DMS153 treated with DMSO at 0.1 percent for 48 hours (cell line): ENCODE measurements around the gene CD40LG.

Source experiments
- DNase-seq: peaks from one replicate; lab custom pipeline; 2025; ENCODE audit not compliant: unreplicated experiment; lab: John Stamatoyannopoulos, UW

Gene CD40LG

DNA sequence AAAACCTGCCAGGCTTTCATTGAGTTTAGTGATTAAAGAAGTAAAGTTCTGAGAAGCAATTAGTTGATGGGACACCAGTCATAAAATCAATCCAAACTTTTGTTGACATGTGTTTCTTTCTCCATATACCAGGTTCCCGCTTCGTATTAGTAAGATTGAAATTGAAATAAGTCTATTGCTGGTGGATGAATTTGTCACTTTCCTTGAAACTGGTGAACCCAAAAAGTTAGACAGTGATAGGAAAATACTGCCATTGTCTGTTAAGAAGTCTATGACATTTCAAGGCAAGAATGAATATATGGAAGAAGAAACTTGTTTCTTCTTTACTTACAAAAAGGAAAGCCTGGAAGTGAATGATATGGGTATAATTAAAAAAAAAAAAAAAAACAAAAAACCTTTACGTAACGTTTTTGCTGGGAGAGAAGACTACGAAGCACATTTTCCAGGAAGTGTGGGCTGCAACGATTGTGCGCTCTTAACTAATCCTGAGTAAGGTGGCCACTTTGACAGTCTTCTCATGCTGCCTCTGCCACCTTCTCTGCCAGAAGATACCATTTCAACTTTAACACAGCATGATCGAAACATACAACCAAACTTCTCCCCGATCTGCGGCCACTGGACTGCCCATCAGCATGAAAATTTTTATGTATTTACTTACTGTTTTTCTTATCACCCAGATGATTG lies at the start of gene CD40LG:
Gene CD40LG (plus strand): TSS at position 482 of the 684 bp plus-strand sequence. CDS start 91 bp downstream, at position 573.
- DNase-seq: no peak

DNA sequence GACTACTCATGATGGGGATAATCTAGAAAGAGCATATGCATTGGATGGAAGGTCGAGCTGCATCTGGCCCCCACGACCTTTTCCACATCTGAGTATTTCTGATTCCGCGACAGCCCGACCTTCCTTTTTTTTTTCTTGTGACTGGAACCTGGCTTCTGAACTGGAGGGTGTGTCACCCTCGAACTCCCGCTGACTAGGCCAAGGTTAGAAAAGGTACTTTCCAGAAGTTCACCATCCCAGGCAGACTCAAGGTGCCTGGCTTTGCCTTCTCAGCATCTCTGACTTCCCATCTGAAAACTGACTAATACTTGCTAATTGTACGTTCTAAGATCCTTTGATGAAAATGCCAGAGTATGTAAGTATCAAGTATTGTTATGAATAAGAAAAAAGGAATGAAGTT lies 49.3 kb upstream of the CD40LG start:
- no peak for DNase-seq

DNA sequence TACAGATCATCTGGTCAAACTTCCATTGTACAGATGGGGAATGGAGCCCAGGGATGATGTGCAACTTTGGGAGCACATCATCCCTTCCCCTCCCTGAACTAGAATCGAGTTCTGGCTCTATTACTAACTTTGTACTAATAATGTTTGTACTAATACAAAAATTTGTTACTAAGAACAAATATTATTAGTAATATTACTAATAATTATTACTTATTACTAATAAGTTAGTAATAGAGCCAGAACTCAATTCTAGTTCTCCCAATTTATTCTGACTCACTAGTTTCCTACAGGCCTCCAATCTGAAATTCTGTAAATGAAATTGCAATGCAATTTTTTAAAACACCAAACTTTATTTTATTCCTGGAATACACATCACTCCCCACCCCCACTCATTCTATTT lies 47.9 kb upstream of the CD40LG start:
- DNase-seq: no peak

DNA sequence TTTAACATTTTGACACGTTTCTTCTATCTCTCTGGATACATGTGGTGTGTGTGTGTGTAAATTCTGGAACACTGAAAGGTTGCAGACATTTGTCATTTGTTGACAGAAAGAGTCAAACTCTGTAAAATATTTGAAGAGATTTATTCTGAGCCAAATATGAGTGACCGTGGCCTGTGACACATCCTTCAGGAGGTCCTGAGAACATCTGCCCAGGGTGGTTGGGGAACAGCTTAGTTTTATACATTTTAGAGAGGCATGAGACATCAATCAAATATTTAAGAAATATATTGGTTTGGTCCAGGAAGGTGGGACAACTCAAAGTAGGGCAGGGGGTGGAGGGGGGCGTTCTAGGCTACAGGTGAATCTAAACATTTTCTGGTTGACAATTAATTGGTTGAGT lies 40.7 kb upstream of the CD40LG start:
- DNase-seq: no peak

DNA sequence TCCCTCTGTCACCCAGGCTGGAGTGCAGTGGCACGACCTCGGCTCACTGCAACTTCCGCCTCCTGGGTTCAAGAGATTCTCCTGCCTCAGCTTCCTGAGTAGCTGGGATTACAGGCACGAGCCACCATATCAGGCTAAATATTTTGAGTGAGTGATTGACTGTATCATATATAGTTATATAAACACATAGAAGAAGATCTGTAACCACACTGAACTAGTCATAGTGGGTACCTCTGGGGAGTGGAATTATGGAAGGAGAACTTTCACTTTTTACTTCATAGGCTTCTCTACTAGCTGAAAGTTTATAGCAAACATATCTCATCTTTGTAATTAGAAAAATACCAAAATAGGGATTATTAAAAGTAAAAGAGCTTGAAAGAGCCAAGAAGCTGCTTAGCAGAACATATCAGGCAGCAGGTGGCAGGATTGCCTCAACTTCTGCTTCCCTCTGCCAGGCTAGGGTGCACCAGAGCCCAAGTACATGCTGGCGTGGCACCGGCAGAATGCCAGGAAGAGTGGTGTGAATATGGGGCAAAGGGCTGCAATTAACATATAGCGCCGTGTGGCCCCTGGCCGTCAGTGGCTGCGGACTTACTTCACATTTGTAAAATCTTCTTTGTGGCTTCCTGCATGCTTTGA lies 39.5 kb upstream of the CD40LG start:
- DNase-seq: peak; percentile 4

DNA sequence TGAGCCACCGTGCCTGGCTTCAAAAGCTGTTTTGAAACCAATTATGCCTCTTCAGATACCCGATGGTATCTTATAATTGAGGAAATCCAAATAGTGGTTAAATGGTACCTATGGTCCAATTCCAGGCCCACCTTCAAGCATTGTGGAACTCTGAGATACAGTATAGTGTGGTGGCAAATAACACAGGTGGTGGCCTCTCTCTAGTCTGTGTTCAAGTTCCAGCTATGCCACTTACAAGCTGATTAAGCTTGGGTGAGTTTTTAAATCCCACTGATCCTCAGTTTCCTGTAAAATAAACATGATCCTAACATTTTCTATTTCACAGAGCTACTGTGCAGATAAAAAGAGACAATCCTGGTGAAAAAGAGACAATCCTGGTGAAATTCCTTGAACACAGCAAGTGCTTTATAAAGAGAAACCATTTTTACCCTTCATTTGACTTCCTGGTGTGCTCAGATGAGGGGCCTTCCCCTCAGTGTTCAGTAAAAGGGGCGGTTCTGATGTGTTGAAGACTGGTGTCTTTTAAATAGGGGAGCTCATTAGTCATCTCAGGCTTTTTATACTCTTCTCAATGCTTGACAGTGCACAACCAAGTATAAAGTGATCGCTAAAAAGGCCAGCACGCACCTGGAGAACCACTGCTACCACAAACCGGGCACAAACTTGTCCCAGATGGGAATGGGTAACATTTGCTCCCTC lies 30.8 kb upstream of the CD40LG start:
- no peak for DNase-seq

DNA sequence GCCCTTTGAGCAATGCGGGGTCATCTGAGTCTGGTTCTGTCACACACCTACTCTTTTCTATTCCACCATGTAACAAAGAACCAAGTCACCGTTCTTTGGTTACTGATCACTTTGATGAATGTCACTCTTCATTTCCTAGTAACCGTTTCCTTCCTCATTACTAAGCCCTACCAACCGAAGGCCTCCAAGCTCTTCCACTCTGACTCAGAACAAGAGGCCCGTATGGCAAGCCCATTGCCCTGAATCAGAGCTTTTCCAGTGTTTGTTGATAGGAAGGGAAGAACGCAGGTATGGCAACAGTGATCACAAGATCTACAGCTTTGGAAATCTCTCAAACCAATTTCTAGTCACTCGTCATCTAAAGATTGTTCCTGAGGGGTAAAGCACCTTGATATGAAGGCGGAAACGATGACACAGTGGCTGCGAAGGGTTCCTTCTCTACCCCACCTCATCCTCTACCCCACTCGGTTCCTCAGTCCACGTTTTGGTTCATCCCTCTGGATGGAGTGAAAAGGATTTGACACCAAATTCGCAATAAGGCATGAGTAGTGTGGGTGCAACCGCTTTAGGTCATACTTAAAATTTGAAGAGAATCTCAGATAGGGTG lies 28.0 kb upstream of the CD40LG start:
- no peak for DNase-seq

DNA sequence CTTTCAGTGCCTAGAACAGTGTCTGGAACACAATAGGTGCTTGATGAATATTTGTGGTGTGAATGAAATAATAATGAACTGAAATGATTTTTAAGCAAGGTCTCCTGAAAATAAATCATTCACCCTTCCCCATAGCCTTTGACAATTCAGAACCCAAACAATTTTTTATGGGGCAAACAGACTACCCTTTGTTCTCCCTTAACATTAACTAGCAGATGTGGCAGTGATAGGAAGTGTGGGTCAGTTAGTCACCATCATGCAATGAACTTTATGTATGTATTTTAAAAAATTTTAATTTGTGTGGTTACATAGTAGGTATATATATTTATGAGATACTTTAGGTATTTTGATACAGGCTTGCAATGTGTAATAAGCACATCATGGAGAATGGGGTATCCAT lies 27.2 kb upstream of the CD40LG start:
- no peak for DNase-seq

DNA sequence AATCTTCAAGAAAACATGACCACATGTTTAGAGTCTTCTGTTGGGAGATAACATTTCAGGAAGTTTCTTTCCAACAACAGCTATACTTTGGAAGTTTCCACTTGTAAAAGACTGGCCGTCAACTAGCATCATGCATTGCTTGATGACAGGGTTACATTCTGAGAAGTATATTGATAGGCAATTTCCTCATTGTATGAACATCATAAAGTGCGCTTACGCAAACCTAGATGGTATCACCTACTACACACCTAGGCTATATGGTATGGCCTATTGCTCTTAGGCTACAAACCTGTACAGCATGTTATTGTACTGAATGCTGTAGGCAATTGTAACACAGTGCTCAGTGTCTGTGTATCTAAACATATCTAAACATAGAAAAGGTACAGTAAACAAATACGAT lies 25.4 kb upstream of the CD40LG start:
- no peak for DNase-seq

DNA sequence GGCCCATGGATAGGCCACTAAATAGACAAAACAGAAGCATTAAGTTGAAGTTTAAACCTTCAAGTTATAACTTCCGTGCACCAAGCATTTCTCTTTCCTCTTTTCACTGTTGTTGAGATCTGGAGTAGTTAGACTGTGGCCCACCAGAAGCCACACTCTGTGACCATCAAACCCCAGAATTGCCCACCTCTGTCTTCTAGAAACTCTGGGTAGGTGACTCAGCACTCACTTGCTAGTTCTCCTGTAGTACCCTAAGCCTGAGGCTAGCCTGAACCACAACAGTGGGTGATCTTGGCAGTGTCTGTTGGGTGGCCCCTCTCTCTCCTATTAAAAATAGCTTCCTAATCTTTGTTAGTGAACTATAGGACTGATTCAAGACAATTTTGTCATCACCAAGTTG lies 24.6 kb upstream of the CD40LG start:
- DNase-seq: no peak

DNA sequence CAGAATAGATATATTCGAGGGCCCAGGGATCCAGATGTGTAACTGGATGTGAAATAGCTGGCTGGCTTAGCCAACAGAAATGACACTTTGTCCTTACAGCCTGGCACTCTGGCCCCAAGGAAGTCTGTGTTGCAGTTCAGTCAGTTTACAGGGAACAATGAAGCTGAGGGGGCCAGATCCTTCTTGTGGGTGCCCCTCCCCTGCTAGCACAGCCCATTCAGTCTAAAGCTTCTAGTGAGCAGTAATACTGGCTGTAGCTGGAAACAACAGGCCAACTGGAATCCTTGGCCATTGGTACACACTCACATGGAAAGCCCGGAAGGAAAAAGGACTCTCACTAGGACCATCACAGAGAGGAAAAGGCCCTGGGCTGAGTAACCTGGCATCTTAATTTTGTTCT lies 22.7 kb upstream of the CD40LG start:
- no peak for DNase-seq

DNA sequence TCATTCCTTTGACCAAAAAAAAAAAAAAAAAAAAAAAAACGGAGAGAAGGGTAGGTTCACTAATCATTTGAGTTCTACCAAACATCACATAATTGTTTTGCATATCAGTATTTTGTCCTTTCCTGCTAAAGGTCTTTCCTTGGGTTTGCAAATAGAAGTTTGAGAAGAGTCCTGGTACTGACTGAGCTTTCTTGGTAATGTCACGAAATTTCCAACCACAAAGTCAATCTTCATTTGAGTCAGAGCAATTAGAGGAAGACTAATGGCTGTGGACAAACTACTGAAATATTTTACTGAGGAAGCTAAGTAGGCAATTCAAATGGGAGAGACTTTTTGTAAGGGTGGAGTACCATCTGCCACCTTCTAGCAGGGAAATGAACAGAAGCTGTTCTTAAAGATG lies 21.7 kb upstream of the CD40LG start:
- DNase-seq: no peak

DNA sequence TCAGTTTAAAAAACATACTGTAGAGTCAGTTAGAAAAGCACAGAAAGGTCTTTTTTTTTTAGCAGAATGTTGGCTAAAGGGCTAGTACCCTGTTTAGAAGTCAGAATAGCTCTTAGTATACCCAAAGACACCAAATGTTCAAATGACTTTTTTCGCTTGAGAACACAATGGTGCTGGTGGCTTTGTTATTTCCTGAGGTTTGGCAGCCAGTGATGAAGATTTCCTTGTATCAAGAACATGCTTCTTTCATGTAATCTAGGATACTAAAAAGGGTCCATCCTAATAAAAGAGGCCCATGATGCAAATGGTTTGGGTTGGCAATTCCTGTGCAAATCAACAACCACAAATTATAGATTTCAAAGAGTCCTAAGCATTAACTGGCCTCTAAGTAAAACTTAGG lies 21.1 kb upstream of the CD40LG start:
- DNase-seq: no peak

DNA sequence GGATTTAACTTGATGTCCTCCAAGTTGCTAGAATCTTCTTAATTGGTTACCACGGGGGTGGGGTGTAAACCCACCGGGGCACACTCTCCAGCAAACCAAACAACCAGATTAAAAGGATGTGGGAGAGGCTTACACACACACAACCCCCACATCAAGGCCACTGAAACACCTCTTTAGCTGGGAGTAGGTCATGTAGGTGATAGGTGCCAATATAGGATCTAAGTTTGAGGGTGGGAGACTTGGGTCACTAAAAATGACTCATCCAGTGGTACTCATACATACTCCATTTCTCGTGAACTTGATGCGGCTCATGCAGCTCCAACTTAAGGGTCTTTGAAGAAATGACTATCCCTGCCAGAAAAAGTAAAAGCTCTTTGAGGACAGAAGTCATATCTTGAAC lies 20.5 kb upstream of the CD40LG start:
- no peak for DNase-seq

DNA sequence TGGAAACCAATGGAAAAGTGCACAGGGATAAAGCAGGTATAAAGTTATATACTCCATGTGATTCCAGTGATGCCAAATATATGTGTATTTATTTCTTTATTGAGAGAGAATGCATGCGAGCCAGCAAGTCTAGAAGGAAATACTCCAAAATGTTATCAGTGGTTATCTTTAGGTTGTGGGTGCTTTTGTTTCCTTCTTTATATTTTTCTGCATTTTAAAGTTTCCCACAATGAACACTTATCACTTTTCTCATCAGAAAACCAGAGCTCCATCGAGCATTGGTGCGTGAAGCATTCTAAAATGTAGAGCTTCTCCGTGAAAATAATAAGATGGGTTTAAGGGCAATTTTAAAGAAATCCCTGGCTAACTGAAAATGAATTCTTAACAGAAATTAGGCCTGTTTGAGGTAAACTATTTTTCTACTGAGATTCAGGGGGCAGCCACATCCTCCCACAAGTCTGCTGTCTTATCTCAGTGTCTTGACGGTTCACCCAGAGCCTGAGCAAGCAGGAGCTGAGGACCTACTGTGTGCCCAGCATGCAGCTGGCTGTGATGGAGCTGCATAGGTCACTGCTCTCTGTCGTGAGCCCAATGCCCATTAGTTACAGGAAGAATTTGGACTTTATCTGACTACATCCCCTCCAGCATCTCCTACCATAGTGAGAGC lies 18.7 kb upstream of the CD40LG start:
- no peak for DNase-seq

DNA sequence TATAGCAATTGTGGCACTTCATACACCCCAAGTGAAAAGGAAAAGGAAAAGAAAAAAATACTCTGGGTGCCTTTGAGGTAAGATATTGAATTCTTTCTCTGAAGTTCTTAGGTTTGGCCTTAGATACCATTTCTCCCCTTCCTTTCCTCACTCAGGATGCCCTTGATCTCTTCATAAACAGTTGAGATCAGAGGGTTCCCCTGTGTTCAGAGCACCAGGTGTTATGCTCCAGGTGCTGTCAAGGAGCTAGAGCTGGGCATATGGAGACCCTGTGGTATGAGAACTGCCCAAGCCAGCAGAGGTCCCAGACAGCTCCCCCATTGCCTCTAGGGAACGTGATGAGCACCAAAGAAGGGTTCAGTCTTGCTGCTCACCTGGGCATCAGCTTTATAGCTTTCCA lies 17.1 kb upstream of the CD40LG start:
- DNase-seq: no peak

DNA sequence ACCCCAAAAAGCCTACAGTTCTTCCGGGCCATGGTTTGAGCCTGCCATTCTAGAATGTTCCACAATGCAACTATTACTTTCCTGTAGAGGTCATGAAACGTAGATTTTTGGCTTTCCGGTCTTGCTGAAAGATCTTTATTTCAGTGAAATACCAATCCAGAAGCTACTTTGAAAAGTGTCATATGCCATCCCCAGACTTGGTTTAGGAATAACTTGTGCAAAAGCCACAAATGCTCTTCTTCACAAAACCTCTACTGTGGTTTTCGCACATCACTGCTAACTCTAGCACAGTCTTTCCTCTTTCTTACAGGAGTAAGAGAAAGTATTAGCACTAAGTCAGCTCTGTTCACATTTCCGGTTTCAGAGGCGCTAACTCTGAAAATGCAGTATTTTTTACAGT lies 12.7 kb upstream of the CD40LG start:
- DNase-seq: no peak

DNA sequence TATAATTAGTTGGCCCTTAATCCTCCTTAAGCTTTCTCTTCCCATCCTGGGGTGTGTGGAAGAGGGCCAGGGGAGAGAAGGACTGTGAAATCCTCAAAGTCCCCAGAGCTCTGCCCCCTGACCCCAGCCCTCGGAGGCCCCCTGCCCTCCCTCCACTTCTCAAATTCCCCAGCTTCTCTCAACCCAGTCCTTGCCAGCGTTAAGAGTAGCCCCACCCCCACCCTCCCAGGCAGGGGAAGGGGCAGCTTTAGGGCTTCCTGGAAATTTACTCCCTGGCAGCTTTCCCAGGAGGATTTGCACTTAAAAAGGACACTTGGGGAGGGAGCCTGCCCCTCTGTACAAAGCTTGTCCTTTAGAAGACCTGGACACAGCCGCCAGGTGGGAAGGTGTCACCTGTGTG lies 11.8 kb upstream of the CD40LG start:
- DNase-seq: no peak

DNA sequence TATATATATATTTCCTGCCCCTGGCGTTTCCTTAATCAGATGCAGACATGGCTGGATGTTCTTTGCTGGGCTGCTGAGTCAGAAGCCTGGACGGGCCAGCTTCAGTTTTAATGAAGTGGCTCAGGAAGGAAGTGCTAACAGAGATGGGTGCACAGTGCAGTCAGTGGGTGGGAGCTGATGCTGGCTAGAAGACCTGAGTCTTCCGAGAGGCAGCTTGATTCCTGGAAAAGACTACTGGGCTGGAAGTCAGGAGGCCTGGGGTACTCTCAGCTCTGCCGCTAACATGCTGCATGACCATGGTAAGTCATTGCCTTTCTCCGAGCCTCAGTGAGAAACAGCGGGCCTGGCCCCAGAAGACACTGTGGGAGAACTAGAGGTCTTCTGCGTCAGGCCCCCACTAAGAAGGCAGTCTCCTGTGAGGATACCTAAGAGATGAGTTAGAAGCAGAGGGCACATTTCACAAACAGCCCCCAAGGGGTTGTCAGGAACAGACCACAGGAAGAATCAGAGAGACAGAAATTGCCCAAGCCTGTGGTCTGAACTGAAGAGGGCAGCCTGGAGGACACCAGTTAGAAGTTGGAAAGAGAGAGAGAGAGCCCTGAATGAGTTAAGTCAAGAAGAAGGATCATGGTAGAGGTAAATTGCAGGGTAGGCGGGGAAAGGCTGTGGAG lies 8.3 kb upstream of the CD40LG start:
- DNase-seq: no peak

DNA sequence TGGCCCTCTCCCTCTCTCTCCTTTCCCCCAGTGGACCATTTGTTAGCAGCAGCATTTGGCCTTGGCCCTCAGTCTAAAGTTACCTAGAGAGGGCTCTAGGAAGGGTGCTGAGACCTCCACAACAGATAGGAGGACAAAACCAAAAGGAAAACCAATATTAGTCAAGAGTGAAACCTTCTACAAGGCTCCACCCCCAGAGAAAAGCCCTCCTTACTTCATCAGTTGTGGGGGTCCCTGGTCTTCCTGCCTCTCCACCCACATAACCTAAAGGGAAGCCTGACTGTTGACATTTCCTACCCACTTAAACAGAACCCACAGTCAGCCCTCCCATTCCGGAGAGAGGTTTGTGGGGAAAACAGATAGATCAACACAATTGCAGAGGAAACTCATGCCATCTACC lies 4.7 kb upstream of the CD40LG start:
- DNase-seq: no peak
